Measurements from ENCODE around the gene PNCK.
"Not testable (repeated sequence)": the region's sequence is repeated elsewhere in the genome, so short reads cannot be mapped to it uniquely, and the experiment has no call there.

Gene PNCK

DNA sequence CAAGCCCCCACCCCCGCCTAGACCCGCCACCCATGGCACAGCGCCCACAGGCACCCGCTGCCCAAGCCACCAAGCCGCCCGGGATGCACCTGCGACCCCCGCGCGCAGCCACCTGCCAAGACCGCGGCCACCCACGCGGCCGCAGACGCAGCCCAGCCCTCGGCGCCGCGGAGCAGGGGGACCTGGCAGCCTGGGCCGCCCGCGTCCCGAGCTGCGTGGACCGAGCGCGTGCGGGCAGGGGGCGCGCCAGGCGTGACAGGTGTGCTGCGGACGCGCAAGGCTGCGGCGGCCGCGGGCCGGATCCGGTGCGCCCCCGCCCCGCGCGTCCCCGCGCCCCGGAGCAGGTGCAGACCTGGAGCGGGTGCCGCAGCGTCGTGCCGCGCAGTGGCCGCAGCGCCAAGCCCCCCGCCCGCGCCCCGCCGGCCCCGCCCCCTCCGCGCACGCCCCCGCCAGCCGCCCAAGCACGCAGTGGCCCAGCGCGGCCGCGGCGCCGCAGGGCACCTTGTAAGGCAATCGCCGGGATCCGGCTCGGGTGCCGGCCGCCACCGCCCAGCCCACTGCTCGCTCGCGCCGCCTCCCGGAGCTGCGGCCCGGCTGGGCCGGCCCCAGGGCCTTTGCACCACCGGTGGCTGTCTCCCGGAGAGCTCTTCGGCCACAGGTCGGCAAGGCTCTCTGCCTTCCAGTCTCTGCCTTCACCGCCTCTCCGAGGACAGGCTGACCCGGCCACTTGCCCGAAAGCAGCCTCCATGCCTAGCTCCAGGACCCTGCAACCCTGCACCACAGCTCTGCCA, at the start of gene PNCK:
PNCK (minus strand) TSS at position 386 of the 791 bp plus-strand sequence. CDS start 737 bp downstream, outside the sequence.
- no peak for DNase-seq

DNA sequence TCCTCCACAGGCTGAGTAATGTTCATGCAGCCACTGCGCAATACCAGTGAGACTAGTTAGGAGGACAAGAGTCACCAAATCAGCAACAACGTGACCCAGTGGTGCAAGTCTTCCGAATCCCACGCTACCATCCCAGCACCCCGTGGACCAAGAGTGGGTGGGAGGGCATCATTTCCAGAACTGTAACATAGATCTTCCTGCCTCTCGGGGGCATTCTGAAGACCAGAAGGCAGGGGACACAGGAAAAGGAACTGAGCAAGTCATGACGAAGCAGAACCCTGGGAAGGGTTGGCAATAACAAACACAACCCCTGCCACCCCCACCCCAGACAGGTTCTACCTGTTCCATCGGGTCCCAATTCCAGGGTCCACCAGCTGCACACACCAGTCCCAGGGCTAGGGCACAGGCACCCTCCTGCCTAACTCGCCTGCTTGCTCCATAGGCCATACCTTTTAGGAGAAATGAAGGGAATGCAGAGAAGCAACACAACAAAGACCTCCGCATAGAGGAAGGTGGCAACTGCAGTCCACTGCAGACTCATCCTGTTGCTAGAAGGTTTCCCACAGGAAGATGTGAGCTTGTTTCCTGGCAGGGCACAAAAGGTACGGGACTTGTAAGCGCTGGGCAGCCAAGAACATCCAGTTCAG, 49.2 kb upstream of the PNCK start:
- DNase-seq, result no peak

DNA sequence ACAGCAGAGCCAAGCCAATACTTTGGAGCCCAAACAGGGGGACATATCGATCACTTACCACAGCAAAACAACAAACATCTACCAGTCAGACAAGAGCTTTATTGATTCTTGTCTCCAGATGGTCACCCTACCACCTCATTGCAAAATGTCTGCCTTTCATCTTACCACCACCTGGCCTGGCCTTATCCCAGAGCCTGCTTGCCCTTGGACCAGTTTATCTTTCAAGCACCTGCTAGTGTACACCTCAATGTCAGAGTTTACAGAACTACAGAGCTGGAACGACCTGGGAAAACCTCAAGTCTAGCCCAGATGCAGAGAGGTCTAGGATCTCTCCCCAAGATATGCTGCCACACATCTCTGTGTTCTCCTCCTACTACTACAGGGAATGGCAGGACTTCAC, 46.1 kb upstream of the PNCK start:
- DNase-seq, result no peak

DNA sequence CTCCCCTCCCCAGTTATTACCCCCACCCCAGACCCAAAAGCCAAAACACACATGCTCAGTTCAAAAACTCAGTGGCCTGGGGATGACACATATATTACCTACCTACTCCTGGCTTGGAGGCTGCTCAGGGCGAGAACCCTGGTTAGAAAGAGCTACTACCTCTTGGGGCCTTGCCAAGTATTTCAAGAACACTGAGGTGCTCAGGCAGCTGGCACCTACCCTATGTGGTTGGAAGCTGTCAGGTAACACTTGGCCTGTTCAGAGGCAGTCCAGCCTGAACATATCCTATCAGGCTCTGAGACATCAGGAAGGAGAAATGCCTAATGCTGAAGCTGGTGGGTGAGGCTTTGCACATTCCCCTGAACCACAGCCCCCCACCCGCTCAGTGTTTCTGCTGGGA, 45.6 kb upstream of the PNCK start:
- DNase-seq, result no peak

DNA sequence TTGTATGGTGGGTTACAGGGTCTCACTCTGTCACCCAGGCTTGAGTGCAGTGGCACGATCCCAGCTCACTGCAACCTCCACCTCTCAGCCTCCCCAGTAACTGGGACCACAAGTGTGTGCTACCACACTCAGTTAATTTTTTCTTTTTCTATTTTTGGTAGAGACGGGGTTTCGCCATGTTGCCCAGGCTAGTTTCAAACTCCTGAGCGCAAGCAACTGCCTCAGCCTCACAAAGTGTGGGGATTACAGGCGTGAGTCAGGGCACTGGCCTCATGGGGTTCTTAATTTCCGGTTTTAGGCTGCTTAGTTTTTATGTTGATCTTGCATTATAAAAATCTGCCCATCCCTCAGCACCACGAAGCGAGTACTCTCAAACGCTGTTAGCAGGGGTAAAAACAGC, 43.8 kb upstream of the PNCK start:
- no peak for DNase-seq

DNA sequence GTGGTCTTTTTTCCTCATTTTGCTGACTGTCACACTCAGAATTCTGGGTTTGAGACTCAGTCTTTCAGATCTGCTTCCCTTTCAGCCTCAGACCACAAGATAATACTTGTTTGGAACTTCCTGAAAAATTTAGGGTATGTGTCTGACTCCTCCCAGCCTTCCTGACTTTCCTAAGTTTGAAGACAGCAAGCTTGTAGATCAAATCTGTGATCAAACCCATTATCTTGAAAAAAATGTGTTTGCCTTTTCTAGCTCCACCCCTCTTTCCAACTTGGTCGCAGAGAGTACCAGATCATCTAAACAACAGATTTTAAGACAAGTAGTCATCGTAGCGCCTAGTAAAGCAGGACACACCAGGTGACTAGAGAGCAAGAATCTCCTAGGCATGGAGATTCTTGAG, 40.6 kb upstream of the PNCK start:
- no peak for DNase-seq

DNA sequence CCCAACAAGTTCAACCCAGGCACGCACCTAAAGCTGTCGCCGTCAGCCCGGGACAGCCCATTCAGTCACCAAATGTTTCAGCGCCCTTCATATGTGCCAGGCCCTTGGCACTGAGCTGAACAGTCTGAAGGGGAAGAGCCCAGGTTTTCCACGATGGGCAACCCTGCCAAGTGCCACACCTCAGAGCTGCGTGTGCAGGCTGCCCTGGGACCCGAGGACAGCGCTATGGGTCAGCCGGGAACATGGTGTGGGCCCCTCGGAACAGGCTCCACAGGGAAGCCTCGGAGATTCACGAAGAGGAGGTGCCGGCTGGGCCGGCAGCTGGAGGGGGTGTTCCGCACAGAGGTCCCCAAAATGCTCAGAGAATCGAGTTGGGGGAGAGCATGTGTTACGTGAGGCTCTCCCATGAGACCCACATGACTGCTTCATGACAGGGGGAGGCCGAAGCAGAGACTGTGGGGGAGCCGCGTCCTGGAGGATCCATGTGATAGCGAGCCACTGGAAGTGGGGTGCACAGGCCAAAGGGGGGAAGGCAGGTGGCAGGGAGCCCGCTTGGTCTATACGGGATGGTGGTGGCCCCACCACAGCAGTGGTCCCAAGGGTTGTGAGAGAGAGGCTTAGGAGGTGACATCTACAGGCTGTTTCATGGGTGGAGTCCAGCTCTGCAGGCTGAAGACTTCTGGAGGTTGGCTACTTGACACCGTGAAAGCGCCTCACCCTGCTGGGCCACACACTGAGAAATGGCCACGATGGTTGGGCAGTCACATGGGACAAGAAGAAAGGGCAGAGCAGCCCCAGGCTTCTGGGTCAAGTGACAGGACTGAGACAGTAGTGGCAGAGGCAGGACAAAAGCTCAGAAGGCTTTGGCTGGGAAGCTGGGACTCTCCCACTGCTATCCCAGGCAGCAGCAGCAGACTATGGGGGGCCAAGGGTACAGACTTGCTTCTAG, 36.4 kb upstream of the PNCK start:
- no peak for DNase-seq

DNA sequence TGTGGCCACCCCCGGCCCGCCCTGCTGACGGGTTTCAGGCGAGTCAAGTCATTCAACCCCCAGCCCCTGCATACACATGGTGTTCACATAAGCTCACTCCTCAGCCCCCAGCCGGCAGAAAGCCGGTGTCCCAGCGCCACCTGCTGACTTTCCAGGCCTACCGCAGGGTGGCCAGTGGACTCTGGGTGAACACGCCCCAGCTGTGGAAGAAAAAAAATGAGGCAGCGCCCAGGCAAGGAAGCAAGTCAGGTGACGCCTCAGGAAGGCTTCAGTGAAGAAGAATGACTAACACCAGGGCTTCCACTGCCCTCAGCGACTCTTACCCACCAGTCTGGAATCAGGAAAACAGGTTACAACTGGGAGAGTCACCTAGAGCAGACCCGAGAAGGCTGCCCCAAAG, 34.8 kb upstream of the PNCK start:
- DNase-seq, result peak; percentile 3 to 17

DNA sequence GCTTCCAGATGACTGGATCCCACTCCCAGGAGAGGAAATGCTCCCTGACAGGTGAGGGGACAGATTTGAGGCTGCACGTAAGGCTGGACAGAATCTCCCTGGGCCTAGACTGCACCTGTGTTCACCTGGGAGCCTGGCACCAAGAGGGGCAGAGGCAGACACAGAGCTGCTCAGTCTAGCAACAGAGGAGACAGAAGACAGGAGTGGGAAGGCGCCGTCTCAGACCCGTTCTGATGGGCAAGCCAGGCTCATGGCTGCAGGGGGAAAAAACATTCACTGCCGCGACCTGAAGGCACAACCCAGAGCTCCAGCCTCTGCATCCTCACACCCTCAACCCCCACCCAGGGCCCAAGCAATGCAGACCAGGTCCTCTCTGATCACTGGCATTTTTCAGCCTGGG, 33.8 kb upstream of the PNCK start:
- DNase-seq, result no peak

DNA sequence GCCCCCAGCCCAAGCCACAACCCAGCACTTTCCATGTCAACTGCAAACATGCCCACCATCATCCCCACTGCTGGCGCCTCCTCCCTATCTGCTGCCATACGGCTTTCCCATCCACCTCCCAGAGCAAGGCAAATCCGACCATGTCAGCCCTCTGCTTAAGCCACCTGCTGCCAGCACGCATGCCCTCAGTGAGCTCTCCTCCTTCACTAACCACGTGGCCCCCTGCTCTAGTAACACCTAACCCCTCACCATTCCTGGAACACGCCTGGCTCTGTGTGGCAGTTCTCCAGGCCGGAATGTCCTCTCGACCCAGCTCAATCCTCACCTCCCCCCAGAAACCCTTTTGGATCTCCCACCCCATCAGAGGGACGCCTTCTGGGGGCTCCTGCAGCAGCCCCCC, 33.2 kb upstream of the PNCK start:
- no peak for DNase-seq

DNA sequence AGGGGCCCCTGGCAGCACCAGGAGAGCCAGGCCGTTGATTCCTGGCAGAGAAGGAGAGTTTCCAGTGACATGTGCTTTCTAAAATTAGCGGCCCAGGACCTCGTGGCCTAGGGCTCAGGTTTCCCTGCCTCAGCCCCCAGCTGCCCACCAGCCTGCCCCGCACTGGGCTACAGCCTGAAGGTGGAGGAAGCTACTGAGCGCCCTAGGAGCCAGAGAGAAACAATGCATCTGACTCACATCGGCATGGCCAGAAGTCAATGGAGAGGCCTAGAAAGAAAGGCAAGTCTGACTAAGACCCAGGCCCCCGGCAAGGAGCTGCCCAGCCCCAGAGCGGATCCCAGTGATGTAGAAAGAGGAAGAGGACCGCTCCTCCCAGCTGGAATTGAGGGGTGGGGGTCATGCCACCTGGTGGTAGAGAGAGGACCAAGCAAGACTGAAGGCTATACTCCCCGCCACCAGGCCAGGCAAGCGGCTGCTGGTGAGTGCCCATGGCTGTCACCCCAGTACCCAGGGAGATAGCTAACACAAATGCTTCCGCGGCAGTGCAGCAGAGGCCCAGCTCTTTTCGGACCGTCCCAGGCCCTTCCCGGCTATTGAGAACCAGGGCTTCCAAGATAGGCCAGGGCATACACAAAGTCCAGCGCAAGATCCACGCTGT, 31.9 kb upstream of the PNCK start:
- not testable (repeated sequence) for DNase-seq

DNA sequence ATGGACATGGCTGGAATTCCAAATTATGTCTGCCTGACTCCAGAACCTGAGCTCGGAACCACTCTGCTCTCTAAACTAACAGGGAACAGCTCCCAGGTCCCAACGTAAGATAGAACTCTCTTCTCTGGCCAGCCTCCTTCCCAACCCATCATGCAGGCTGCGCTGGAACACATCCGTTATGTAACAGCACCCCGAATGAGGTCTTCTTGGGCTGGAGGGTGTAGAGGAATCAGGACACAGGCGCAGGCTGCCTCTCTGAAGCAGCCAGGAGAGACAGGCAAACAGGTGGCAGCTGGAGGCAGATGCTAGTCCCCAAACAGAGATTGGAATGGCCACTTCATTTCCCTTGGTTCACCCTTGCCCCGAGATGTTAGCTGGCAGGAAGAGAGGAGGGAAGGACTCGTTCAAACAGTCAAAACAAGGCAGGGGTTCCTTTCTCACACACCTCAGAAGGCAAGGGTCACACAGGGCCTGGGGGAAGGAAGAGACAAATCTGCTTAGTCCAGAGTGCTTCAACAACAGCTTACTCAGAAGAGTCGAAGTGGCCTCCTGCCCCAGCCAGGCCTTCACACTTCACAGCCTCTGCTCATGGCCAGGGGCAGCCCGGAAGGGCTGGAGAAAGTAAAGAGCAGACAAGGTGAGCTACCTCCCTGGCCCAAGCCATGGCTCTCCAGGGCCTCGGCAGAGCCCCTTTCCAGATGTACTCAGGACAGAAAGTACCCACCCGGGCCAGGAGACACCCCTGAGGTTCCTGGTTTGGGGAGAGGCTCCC, 31.2 kb upstream of the PNCK start:
- not testable (repeated sequence) for DNase-seq

DNA sequence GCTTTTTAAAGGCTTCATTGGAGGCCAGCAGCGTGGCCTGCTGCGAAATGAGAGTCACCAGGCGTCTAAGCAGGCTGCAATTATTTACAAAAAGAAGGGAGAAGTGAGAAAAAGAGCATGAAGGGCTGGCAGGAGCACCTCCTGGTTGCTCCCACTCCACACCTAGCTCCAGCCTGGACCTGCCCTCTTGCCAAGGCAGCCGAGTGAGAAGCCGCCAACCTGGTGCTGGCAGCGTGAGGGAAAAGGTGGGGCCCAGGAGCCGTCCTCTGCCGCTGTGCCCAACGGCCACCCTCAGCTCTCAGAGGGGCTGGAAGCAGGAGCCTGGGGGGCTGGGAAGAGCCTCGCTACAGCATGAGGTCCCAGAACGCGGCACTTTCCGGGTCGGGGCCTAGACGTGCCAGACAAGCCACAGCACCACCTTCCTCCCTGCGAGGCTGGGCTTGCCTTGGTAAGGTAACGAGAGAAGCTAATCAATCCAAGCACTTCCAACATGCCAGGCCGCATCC, 30.5 kb upstream of the PNCK start:
- DNase-seq, result no peak

DNA sequence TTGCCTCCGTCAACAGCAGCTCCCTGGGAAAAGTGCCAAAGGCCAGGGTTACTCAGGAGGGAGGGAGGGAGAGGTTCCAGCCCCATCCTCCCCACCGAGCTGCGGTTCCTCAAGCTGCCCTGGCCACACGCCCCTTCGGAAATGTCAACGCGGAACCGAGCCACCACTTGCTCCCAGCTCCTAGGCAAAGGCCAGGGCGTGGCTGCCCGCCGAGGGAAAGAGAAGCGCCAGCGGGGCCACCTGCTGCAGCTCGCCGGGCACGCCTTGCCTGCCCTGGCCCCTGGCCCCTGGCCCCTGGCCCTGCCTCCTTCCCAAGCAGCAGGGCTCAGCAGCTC, 29.4 kb upstream of the PNCK start:
- no peak for DNase-seq

DNA sequence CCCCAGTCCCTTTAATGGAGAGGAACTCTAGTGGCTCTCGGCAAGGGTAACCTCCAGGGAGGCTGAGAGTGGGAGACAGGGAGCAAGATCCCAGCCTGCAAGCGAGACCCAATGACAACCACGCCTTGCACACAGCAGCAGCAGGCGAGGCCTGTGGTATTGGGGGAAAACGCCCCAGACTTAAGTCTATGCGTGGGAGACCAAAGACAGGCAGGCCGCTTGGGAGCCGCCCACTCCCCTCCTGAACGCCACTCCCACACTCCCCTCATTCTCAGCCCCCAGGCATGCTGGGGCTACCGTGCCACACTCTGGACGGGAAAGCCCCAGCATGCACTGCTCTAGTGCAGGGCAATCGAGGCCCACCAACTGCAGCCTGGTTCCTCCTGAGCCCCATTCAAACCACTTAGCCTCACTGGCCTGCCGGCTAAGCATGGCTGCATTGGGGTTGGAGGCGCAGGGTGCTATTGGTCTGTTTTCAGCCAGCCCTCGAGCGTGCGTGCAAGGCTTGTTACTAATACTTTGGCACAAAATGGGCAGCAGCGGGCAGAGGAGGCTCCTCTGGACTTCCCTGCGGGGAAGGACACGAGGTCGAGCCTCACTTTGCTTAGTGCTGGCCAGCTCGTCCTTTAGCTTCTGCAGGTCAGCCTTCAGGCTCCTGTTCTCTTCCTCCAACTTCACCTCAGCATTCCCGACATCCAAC, 28.9 kb upstream of the PNCK start:
- DNase-seq, result no peak

DNA sequence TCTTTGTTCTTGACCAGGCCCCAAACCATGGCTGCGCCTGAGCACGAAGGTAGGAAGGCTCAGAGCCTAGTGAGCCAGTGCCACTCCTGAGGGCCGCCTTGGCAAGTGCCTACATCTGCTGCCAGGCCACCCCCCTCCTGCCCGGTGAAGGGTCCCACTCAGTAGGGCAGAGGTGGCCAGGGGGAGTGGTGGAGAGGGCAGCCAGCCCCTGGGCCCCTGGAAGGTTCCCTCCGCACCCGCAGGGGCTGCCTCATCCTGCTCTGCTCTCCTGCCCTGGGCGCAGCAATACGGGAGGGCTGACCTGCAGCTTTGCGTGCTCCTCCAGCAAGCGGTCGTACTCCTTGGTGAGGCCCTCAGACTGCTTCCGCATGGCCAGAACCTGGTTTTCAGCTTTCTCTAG, 28.1 kb upstream of the PNCK start:
- DNase-seq, result no peak

DNA sequence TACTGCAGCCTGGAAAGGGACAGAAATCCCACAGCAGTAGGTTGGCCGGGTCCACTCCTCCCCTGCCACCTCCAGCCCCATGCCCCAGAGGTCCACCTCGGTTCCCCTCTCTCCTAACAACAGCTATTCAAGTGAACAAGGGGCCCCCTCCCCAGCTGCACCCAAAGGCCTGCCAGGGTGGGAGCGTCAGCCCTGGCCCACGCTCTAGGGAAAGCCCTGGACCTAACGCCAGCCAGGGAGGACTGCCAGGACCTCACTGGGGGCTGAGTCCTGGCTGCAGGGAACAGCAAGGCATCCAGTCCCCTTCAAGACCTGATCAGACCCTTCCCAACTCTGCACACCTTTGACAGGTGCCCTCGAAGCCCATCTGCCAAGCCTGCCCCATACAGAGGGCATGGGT, 27.4 kb upstream of the PNCK start:
- no peak for DNase-seq

DNA sequence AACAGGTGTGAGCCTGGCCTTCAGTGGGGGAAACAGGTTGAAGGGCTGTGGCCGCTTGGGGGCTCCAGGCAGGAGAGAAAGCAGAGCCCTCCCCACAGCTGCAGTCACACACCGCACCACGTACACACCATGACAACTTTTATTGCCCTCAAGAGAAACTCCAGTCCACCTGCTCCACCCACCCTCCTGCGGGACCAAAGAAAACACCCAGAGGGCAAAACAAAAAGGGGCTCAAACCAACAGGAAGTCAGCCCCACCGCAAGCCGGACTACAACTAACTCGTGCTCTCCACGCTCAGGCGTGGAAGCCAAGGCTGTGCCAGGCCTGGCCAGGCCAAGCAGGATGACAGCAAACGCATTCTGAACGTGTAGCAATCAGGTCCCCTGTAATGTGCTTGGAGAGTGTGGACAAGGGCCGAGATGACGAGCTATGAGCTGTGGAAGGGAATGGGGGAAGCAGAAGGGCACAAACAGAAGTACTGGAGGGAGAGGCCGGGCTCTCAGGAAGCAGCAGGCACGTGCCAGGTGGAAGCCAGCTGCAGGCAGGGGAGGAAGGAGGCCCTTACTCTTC, 26.8 kb upstream of the PNCK start:
- DNase-seq, result no peak

DNA sequence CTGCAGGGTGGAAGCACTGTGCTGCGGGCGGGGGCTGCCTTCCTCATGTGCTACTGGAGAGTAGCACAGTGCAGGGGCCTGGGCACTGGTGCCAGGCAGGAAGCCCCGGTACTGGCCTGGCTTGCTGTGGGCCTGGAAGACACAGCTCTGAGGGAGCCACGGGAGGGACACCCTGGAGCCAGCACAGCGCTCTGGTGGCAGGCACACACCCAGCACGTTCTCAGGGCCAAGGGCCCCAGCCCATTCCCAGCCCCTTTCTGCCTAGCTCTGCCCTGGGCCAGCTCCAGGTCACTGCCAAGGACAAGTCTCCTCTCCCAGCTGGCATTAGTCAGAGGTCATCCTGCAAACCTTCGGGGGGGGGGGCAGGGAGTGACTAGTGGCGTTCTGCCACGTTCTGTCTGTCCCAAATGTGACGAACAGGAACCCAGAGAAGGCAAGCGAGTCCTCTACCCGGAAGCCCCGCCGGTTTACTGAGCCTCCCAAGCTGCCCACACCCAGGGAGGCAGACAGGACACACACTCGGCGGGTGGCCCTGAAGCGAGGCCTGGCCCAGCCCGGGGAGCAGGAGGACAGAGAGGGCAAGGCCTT, 26.3 kb upstream of the PNCK start:
- DNase-seq, result not testable (repeated sequence)

DNA sequence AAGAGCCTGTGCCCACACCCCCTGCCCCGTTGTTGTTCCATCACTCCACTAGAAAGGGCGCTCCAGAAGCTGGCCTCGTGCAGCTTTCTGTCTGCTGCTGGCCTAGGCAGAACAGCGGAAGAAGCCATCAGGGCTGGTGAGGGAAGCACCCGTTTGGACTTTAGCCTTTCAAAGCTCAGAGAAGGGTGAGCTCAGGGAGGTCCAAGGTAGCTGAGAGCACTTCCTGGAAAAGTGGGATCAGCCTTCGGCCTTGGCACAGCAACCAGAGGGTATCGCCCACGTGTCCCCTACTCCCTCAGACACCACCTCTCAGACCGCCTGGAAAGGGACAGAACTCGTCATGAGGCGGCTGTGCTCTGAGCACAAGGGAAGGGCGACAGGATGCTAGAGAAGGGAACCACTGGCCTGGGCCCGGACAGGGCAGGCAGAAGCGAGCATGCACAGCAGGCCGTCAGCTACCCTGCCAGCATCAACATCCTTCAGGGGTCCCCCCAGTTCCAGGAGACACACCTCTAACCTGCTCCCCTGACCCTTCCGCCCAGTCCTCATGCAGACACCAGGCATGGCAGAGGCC, 25.7 kb upstream of the PNCK start:
- not testable (repeated sequence) for DNase-seq

Measured in NCI-H1930 (cell line).